Mesothelial cell of epicardium (in vitro differentiated cells): Measurements from ENCODE around the gene FILIP1L. TPM values are rescaled to one million over a fixed set of nuclear protein-coding genes. Genes with fewer than 3 reads are reported as not detected.

Source experiments
- DNase-seq, 2 experiments: peaks; one replicate each; pipeline ENCODE4 v3.0.0; 2021; ENCODE audit warnings: low spot score in 2 of 2; ENCODE audit not compliant: unreplicated experiment in 2 of 2
- H3K27ac Mint-ChIP-seq: 2 replicates; pipeline ENCODE4 v1.8.0; 2021; ENCODE audit warnings: mixed read lengths
- H3K27me3 Mint-ChIP-seq: 2 replicates; pipeline ENCODE4 v1.8.0; 2021; ENCODE audit warnings: low read depth, mixed read lengths
- H3K36me3 Mint-ChIP-seq: 2 replicates; pipeline ENCODE4 v1.8.0; 2021; ENCODE audit warnings: mixed read lengths
- H3K4me1 Mint-ChIP-seq: 2 replicates; pipeline ENCODE4 v1.8.0; 2021; ENCODE audit warnings: mixed read lengths
- H3K4me3 Mint-ChIP-seq: 2 replicates; pipeline ENCODE4 v1.8.0; 2021; ENCODE audit warnings: mild to moderate bottlenecking, moderate library complexity, mixed read lengths
- H3K9me3 Mint-ChIP-seq: 2 replicates; pipeline ENCODE4 v1.8.0; 2021; ENCODE audit warnings: mixed read lengths
- CTCF ChIP-seq: fragments of 200-600 bp; sonication (generic); IDR thresholded peaks from one replicate; pipeline ENCODE4 v1.5.0; 2021; ENCODE audit warnings: antibody characterized with exemption; ENCODE audit not compliant: unreplicated experiment
- total RNA-seq: library from RNA; stranded (reverse); gene quantifications from 3 replicates; pipeline ENCODE4 v1.2.1, GENCODE V29; 2021

Gene FILIP1L
- total RNA-seq, 1 donor from 2014 or later = 15.7 TPM

GRCh38 chr3:99940350-99940749 lies 174.0 kb downstream of the FILIP1L start:
- TF ChIP-seq CTCF = no peak
- no peak overlapping the region for H3K27ac Mint-ChIP-seq
- H3K9me3 Mint-ChIP-seq = no peaks in the 10 kb centered on the region
- H3K4me3 Mint-ChIP-seq = no peak overlapping the region
- H3K4me1 Mint-ChIP-seq = peaks cover 52% of the 10 kb centered on the region
- no peak for DNase-seq
- H3K27me3 Mint-ChIP-seq = no peaks in the 10 kb centered on the region
- H3K36me3 Mint-ChIP-seq = peaks cover 2% of the 10 kb centered on the region

DNA sequence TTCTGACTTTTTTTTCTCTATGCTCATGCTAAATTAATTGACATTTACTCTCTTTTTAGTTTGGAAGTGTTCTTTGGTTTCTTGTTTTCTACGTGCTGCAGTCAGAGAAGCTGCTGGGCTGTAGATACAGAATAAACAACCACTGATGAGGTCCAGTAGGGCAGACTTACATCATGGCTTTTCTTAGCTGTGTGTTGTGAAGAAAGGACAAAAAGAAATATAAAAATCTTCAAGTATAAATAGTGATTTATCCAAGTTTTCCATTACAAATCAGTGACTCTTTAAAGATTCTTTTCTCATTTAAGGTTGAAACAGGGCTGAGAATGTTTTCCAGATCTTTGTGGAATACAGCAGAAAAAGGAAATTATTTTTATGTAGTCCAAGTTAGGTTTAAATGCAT lies 174.4 kb downstream of the FILIP1L start:
- Mint-ChIP-seq H3K36me3 (peaks cover 2% of the 10 kb centered on the region), H3K4me3 (no peak overlapping the region), H3K27me3 (no peaks in the 10 kb centered on the region), H3K9me3 (no peaks in the 10 kb centered on the region), H3K27ac (no peak overlapping the region), H3K4me1 (peaks cover 47% of the 10 kb centered on the region)
- DNase-seq = no peak
- no peak for TF ChIP-seq CTCF

- DNase-seq = no peak
- H3K4me3 Mint-ChIP-seq = no peak overlapping the region
- peaks cover 2% of the 10 kb centered on the region for H3K36me3 Mint-ChIP-seq
- no peaks in the 10 kb centered on the region for H3K27me3 Mint-ChIP-seq
- H3K27ac Mint-ChIP-seq = peak overlapping the region; percentile 75
- H3K9me3 Mint-ChIP-seq = no peaks in the 10 kb centered on the region
- peaks cover 37% of the 10 kb centered on the region for H3K4me1 Mint-ChIP-seq
- no peak for TF ChIP-seq CTCF
Observed at GRCh38 chr3:99938270-99938911, 175.9 kb downstream of the FILIP1L start.

DNA sequence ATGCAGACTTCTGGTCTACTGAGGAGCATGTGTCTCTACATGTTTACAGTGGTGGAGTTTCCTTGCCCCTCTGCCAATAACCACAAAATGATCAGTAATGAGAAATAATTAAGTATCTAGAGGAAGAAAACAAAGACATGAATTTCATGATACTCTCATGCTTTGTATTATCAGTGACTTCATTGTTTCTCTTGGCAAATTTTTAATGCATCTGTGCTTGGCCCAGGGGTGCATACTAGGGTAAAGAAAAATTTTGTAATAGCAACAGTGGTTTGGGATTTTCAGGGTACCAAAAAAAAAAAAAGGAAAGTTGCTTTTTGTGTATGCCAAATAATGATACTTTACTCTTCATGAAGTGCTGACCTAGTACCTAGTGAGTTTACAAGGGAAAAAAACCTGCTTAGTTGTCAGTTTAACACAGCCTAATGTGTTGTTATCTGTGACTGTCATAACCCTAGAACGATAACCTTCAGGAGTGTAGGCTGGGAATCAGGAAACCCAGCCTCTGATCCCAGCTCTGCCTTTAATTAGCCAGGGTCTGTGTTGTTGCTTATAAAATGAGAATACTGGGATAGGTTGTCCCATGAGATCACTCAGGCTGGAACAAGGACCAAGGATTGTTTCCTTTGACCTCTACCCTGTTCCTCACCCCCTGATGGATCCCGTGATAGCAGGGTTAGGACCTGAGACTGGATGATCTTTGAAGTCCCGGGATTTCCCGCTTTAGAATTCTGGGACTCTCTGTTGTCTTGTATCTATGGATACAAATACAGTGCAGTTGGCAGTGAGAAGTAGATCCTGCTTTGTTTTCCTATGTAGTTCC lies 179.1 kb downstream of the FILIP1L start:
- Mint-ChIP-seq H3K27ac (peak overlapping the region; percentile 44), H3K4me1 (peaks cover 36% of the 10 kb centered on the region), H3K9me3 (no peaks in the 10 kb centered on the region), H3K27me3 (no peaks in the 10 kb centered on the region), H3K36me3 (peaks cover 2% of the 10 kb centered on the region), H3K4me3 (no peak overlapping the region)
- TF ChIP-seq CTCF = no peak
- DNase-seq = no peak

- Mint-ChIP-seq H3K36me3 (peaks cover 2% of the 10 kb centered on the region), H3K4me1 (peaks cover 39% of the 10 kb centered on the region), H3K4me3 (no peak overlapping the region), H3K9me3 (no peaks in the 10 kb centered on the region), H3K27me3 (no peaks in the 10 kb centered on the region), H3K27ac (no peak overlapping the region)
- TF ChIP-seq CTCF = no peak
- DNase-seq = no peak
Observed at GRCh38 chr3:99933971-99934750, 180.1 kb downstream of the FILIP1L start.
